Measurements from ENCODE around the gene DDX1. TPM values are rescaled to one million over a fixed set of nuclear protein-coding genes. Genes with fewer than 3 reads are reported as not detected.

DDX1 gene
- total and polyA plus RNA-seq, 2 of the 4 experiments (the other 2 are of a cell fraction) = 73.6 to 74.9 TPM

DNA sequence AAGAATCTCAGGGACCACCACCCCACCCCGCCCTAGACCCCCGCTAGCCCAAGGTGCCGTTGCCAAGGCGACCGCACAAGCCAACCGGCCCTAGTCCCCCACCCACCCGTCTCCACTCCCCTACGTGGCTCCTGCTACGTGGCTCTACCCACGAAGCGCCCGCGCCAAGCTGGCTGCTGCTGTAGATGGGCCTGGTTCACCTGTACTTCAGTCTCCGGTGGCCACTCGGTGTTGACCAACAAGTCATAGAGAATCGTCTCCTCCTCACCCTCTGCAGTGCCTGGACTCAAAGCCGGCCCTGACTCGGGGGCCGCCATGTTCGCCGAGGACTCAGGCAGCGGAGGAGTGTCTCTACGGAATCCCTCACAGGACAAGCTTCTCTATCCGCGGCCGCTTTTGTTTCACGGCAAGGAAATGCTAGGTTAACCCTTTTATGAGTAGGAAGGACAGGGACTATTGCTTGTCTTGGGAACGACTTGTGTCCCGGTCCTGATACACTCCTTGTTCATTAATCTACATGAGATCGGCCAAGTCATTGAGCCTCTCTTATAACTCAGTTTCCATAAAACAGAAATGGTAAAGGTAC is 30.6 kb upstream of the DDX1 start, which contains the start of gene NBAS:
NBAS (minus strand) TSS at position 347 of the 586 bp plus-strand sequence; CDS start at position 317, 30 bp downstream.
- Histone ChIP-seq H3K9me3 (ENCODE audit: control insufficient read depth, insufficient read depth, low read length) (no peaks in the 10 kb centered on the region), H3K27me3 (ENCODE audit: control insufficient read depth, insufficient read depth, low read length) (no peaks in the 10 kb centered on the region), H4K20me1 (ENCODE audit: insufficient read depth, low read length) (peaks cover 8% of the 10 kb centered on the region; the same call in 1 of the 2 replicates), H3K4ac (ENCODE audit: low read depth, low read length) (peak within 1 kb of the TSS; percentile 92), H2BK20ac (ENCODE audit: low read depth, low read length) (peak within 1 kb of the TSS; percentile 70; the same call in 1 of the 2 replicates), H3K18ac (ENCODE audit: low read depth, low read length) (peak within 1 kb of the TSS; percentile 82), H2BK5ac (ENCODE audit: low read depth, low read length, poor library complexity, severe bottlenecking) (peak within 1 kb of the TSS; percentile 89), H3K14ac (replicated peaks; ENCODE audit: low read depth, low read length) (peak within 1 kb of the TSS; percentile 94), H3K4me2 (ENCODE audit: low read depth, low read length) (peak within 1 kb of the TSS; percentile 97), H3K4me1 (ENCODE audit: control insufficient read depth, insufficient read depth, low read length) (no peaks in the 10 kb centered on the region), H2AFZ (replicated peaks; ENCODE audit: low read length, poor library complexity) (peak within 1 kb of the TSS; percentile 96), H3K4me3 (ENCODE audit: insufficient read depth, low read depth, low read length) (peak within 1 kb of the TSS; percentile 90), H3K36me3 (ENCODE audit: control insufficient read depth, insufficient read depth, low read length) (no peaks in the 10 kb centered on the region), H2AK9ac (replicated peaks; ENCODE audit: low read depth, low read length, poor library complexity) (peak within 1 kb of the TSS; percentile 80), H2BK15ac (ENCODE audit: low read depth, low read length) (peak within 1 kb of the TSS; percentile 77; the same call in 2 of the 3 replicates), H3K56ac (ENCODE audit: extremely low read depth, insufficient read depth, low read length) (peak within 1 kb of the TSS; percentile 93), H3K9me1 (ENCODE audit: insufficient read depth, low read length) (peaks cover 3% of the 10 kb centered on the region), H4K91ac (ENCODE audit: insufficient read depth, low read depth, low read length) (peak within 1 kb of the TSS; percentile 92), H3K79me1 (ENCODE audit: low read depth in 1 of 2, low read length in 2 of 2) (peaks cover 16 to 17% of the 10 kb centered on the region in 2 experiments), H4K8ac (ENCODE audit: low read depth in 2 of 2, low read length in 2 of 2) (peak within 1 kb of the TSS; percentile 83 to 93), H3K27ac (ENCODE audit: insufficient read depth, low read length) (peak within 1 kb of the TSS; percentile 98), H2AK5ac (ENCODE audit: low read depth, low read length) (peak within 1 kb of the TSS; percentile 64; the same call in 1 of the 2 replicates), H3K23ac (ENCODE audit: low read depth, low read length) (peak within 1 kb of the TSS; percentile 97), H3K9ac (ENCODE audit: low read depth, low read length) (peak within 1 kb of the TSS; percentile 98), H4K5ac (ENCODE audit: low read depth, low read length) (peak within 1 kb of the TSS; percentile 89), H2BK120ac (ENCODE audit: low read depth, low read length) (peak within 1 kb of the TSS; percentile 91)
- intact Hi-C loops (cut with micrococcal nuclease) (loop anchor here (10.0 kb wide), 2 partner anchors 386 to 516 kb away; no protein-coding TSS in a partner anchor), dilution Hi-C loops (cut with HindIII; ENCODE audit: low sequenced_read_pairs, unreplicated experiment) (no loop called here), in situ Hi-C loops (cut with MboI; ENCODE audit: low sequenced_read_pairs) (no loop called here)
- ATAC-seq (ENCODE audit: low read depth) = peak; percentile 92
- 0% methylated on average over 8 of the region's 30 CpGs; no CpG with 5 or more reads in 1 of the 2 experiments for WGBS, 2 experiments (ENCODE audit: extremely low coverage in 2 of 2, insufficient read length in 1 of 2)
- ChIA-PET POLR2A (ENCODE audit: unreplicated experiment) (interaction anchor here (0.6 kb wide), 1 partner anchor 386 kb away, joined by 6 read pairs; no protein-coding TSS in a partner anchor), CTCF (interaction anchor here (0.5 to 3.5 kb wide), 3 partner anchors 16 to 1172 kb away, joined by 3 to 13 read pairs (median 4); no protein-coding TSS in a partner anchor)
- peak; percentile 85 for DNase-seq
- no TSS peak for BruUV-seq (replicated peaks)
- peak; percentile 41; the same call in 1 of the 2 replicates for TF ChIP-seq MXI1 (IDR thresholded peaks at IDR 0.05; ENCODE audit: borderline replicate concordance, low read depth, low read length)
- TF ChIP-seq, protein P1, sequence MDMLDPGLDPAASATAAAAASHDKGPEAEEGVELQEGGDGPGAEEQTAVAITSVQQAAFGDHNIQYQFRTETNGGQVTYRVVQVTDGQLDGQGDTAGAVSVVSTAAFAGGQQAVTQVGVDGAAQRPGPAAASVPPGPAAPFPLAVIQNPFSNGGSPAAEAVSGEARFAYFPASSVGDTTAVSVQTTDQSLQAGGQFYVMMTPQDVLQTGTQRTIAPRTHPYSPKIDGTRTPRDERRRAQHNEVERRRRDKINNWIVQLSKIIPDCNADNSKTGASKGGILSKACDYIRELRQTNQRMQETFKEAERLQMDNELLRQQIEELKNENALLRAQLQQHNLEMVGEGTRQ (IDR thresholded peaks at IDR 0.05; ENCODE audit: low read depth, low read length) = no peak
- TF ChIP-seq POLR2A (IDR thresholded peaks at IDR 0.05; ENCODE audit: low read depth, low read length) = peak; percentile 75
- TF ChIP-seq MAZ (IDR thresholded peaks at IDR 0.05; ENCODE audit: borderline replicate concordance, low read depth, low read length) = peak; percentile 41; the same call in 1 of the 2 replicates
- TF ChIP-seq FOS (IDR thresholded peaks at IDR 0.05; ENCODE audit: low read depth, low read length) = no peak

All from IMR-90 (cell line).